ENCODE results near the gene FADS6.
A peak's percentile ranks its signal among the peaks of the same experiment; 100 is the strongest.

The FADS6 gene

DNA sequence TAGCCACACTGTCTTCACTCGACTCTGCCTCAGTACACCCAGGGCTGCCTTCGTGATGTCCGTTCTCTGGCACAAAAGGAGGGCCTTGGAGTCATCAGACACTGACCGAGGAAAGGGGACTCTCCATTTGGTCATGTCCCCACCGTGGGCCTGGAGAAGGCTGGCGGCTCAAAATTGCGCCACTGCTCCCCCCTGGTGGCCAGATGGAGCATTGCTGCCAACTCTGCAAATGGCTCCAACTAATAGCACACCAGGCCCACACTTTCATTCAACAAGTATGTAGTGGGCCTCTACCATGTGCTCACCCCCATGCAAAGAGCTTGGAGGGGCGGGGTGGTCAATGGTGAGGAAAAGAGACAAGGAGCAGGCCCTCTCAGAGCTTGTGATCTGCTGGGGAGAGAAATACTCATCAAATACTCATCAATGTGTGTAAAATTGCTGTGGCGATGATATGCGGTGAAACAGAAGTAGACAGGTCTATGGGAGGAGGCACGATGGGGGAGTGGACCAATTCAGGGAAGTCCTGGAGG, 28.5 kb downstream of the FADS6 start:
- peak; percentile 76 for DNase-seq

DNA sequence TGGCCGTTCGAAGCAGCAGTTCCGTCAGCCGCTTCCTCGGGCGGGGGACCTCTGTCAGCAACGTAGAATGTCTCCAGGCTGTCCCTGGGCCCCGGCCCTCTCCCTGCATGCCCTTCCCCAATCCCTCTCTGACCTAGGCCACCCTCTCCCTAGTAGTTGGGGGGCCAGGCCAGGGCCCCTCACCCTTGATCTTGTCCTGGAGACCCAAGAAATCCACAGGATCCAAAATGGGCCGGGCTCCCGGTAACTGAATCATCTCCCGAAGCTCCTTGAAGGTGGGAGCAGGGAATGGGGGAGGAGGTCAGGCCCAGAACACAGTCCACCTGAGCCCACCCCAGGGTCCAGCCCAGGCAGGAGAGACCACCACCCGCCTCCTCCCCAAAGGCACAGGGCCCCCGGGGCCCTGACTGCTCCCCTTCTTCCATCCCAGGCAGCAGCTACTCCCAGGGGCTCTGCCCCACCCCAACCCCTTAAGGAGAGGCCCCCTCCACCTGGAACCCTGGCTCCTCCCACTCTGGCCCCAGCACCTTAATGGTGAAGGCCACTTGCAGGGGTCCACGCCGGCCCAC, 29.1 kb downstream of the FADS6 start:
- no peak for DNase-seq

DNA sequence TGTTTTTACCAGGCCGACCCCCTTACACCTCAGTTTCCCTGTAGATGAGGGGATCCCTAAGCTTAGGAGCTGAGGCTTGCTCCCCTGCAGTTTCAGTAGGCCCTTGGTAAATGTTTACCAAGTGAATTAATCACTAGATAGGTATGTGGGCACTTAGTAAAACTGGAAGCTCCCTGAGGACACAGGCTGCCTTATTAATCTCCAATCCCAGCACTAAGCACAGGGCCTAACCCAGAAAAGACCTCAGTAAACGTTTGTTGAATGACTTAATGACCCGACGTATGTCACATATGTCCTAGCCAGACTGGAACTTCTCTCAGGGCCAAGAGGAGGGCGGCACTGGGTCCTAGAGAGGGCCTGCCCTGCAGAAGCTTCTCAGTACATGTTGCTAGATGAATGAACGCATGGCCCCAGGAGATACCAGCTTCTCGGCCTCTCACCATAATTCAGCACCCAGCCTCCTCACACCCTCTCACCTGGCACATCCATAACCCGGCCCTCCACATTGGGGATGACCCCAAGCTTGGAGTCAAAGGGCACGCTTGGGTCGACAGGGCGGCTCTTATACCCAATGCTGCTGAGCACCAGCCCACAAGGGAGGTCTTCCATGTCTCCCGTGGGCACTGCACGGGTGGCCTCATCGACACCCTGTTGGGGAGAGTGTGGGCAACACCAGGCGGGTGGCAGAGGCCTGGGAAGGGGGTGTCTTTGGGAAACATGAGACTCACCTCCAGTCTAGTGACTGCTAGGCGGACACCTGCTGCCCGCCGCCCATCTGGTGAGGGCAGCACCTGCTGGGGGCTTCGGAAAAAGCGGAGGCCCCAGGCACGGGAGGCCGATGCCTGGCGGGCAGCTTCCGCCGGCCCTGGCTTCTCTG, 29.8 kb downstream of the FADS6 start:
- no peak for DNase-seq

DNA sequence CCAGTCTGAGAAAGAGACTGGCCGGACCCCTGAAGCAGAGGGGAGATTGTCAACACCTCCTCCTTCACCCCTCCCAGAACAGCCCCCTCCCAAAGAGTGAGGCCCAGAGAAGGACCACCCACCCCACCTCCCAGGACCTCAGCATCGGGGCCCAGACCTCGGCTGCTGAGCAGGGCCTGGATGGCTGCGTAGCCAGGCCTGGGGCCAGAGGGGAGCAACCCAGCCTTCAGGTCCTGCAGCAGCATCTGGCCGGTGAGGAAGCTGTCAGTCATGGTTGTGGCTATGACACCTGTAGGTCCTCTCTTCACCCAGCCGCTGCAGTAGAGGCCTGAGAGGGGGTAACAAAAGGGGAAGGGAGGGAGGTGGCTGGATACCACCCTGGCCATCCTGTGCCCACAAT, 30.5 kb downstream of the FADS6 start:
- no peak for DNase-seq

DNA sequence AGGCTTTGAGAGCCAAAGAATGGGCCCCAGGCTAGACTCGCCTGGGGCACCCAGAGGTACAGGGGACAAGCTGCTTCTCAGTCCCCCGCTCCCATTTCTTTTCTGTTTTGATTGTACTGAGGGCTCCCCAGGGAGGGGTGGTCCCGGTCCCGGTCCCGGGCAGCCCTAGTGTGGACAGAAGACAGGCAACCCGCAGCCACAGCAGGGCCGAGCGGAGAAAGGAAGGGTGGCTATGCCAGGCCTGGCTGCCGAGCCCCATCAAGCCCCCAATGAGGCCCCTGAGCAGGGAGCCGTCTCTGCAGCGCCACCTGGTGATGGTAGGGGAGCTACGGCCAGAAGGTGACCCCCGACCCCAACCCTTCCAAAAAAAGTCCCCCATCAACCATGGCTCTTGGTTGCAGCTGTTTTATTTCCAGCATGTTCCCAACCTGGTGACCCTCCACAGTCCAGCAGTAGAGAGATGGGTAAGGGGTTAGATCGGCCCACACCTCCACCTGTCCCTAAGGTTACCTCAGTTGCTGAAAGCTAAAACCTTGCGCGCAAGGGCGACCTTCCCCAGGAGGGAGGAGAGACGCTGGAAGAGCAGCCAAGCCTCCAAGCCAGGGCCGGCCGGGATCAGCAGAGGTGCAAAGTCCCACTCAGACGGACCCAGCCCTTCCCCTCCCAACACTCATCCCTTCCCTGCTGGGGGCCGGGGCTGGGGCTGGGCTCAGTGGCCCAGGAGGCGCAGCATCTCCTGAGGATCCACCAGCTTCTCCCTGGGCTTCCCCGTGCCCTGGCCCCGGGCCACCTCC, 31.1 kb downstream of the FADS6 start:
- DNase-seq = peak; percentile 63

DNA sequence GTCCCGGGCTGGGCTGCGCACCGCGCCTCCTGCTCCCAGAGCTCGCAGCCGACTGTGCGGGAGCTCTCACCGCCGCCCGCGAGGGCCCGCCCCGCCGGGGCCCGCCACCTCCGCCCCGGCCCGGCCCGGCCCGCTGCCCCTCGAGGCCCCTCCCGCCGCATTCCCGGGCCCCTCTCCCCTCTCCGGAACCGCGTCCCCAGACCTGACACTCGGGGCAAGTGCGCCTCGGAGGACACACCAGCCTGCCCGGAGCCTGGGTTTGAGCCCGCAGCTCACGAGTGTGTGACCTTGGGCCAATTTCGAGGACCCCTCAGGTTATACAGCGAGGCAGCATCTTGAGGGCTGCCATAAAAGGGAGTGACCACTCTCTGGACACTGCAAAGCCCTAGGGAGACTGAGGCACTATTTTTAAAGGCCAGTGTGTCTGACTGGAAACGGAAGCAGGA, 31.7 kb downstream of the FADS6 start:
- no peak for DNase-seq

DNA sequence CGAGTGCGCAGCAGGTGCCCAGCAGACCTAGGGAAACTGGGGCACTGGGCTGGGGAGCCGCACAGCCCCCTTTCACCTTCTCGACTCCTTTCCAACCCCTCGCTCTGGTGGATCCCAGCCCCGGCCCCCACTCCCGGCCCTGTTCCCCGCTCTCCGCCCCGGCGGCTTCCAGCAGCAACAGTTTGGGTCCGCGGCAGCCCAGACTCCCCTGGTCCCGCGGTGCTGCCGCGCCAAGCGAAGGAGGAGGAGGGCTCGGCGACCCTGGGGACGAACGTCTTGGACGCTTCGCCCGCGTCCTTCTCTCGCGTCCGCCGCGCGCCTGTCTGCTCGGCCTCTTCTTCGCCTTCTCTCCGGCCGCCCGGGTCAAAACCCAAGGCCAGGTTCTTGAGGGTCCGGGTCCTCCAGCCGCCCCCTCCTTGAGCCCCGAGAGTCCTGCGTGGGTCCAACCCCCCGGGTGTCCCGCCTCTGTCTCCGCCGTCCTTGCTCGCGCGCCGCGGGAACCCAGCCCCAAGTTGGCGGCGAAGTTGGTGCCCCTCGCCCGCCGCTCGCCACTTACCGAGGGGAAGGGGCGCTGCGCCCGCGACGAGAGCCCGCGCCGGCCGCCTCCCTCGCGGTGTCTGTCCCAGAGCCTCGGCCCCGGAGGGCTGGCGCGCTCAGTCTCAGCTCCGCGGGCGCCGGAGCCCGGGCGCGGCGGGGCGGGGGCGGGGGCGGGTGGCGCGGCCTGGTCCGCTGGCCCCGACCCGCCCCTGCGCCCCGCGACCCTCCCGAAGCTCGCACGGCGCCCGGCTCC, 32.4 kb downstream of the FADS6 start:
- no peak for DNase-seq

DNA sequence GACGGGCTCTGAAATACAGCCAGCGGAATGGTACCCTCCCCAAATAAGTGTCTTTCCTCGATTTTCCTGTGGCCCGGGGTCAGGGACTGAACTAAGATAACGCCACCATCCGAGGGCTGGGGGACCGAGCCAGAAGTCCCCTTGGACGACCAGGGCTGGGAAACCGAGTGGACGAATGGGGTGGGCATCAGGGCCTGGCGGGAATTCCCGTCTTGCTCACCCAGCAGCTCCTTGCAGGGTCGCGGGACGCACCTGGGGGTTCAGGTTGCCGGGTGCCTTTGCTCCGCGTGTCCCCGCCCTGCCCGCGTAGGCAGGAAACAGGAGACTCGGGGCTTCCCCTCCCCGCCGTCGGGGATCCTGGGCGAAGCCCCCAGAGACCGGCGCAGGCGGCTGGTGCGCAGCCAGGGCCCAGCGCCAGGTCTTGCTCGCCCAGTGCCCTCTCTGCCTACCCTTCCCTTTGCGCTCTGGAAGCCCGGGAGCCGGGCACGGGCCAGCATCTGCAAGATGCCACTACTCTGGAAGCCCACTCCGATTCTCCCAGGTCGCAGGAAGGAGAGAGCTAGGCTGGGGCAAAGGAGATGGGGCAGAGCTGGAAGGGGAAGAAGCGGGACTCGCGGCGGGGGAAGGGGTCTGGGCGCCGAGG, 33.1 kb downstream of the FADS6 start:
- no peak for DNase-seq

DNA sequence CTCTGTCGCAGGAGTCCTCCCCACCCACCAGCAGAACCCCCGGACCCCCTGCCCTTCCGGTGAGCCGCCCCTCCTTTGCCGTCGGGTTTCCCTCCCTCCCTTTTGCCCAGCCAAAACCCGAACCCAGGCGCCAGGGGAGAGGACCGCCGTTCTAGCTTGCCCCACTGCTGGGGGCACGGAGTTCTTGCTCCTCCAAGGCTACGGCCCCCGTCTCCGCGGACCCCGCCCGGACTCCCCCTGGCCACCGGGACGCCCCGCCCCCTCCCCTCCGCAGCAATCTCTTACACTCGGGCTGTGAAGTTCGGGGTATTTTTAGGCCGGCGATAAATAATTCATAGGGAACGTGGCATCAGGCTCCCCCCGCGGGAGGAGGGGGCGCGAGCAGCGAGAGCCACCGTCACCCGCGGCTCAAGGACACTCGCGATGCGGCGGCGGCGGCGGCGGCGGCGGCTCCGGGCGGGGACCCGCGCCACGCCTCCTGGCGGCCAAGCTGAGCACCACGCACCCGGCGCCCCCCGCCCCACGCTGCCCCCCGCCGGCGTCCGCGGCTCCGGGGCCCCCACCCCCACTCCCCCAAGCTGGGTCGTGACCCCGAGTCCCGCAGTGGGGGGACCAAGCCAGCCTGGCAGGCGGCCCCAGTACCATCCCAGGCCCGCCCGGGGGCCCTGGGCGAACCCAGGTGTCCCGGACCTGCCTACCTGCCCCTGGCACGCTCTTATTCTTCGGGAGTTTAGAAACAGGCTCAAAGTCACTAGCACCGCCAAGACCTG, 33.8 kb downstream of the FADS6 start, which contains the start of gene GRIN2C:
Gene GRIN2C, minus strand, starts transcription at position 427 of the 770 bp plus-strand sequence. CDS start 4,793 bp downstream, outside the sequence.
- no peak for DNase-seq

DNA sequence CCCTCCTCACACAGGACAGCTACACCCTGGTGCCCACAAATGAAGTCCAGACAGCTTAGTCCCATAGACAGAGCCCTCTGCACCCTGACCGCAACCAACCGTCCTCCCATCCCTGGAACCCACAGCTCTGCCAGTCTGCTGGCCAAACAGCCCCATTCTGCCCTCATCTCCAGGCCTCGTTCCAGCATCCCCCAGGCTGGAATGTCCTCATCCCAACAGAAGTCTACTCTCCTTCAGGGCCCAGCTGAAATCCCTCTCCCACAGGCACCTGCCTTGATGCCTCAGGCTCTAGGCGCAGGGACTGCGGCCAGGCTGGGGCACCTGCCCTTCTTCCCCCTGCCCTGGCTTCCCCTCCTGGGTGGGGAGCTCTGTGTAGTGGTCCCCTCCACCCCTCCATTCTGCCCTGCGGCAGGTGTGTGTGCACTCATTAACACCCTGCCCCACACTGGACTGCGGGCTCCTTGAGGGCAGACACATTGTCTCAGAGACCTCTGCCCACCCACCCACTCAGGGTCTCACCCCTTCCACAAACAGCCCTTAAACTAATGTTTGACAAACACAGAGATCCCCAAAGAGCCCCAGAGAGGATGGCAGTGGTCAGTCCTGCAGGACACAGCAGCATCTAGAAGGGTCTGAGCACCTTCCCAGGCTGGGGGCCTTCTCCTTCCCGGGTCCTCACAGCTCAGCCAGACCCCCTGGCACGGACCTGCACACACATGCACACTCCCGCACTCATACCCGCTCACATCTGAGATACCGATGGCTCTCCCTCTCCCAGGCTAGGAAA, 34.6 kb downstream of the FADS6 start:
- DNase-seq = no peak

DNA sequence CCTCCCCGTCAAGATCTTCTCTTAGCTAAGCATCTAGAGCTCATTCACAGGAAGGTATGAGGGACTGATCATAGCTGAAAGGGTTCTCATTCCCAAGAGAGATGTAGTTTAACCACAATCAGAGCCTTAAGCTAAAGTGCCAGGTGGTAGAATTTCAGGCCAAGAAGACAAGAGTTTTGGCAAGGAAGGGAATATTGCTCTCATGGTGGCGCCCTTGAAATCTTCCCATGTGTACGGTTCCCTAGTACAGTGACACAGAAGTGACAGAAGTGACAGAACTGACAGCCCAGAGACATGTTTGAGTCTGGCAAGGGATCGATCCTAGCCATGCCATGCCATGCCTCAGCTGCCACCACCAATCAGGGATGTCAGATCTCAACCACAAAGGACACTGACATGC, 36.2 kb downstream of the FADS6 start:
- DNase-seq = no peak

DNA sequence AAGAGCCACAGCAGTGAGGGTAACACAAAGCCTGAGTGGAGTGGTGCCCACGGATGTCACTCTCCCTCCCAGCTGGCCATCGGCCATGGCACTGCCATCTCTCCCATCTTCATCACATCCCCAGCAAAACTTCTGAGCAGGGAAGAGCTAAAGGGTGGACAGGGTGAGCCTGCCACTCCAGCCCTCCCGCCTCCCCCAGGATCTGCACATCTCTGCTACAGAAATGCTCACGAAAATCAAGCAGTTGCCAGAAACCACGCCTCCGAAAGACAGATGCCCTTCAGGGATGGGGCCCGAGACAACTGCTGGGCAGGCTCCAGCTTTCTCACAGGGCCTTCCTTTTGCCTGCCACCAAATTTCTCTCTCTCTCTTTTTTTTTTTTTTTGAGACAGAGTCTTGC, 37.3 kb downstream of the FADS6 start:
- no peak for DNase-seq

DNA sequence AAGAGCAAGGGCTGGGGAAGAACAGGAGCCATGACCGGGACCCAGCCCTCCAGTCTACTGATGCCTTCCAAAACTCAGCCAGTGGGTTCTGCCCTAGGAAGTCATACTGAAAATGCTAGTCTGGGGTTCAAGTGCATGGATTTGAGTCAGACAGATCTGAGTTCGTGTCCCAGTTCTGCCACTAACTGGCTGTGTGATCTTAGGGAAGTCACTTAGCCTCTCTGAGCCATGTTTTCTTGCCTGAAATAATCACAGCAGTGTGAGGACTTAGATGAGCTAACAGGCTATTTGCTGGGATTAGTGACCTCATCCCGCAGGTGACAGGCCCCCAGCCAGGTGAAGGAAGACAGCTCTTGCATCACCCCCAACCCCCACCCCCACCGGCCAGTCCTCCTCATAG, 38.1 kb downstream of the FADS6 start:
- no peak for DNase-seq

DNA sequence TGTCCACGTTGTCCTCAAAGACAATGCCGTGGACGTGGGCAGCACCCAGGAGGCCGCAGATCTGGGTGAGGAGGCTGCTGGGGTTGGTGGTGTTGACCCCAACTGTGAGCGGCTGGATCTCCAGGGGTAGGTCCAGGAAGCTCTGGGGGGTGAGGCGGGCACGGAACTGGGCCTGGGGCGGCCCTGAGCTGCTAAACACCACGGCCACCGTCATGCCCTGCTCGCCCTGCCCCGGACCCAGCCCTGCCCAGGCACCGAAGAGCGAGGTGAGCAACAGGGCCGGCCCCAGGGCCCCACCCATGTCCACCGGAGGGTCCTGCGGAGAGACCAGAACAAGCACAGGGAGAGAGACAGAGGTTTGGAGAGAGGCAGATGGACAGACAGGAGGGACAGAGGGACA, 38.6 kb downstream of the FADS6 start:
- DNase-seq = no peak

DNA sequence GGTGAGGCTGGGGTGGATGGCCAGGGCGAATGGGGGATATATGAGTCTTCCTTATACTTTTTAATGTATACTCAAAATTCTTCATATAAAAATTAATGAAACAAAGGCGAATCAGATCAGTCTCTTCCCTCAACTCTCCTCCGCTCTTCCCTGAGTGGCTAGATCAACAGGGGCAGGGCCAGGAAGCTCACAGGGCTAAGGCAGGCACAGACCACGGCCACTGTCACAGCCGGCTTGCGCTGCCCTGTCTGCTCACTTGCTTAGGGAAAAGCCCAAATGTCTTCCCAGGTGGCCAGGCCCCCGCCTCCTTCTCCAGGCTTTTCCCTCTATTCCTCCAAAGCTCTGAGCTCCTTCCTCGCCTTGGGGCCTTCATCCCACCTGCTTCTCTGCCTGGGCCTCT, 39.8 kb downstream of the FADS6 start:
- DNase-seq = no peak

DNA sequence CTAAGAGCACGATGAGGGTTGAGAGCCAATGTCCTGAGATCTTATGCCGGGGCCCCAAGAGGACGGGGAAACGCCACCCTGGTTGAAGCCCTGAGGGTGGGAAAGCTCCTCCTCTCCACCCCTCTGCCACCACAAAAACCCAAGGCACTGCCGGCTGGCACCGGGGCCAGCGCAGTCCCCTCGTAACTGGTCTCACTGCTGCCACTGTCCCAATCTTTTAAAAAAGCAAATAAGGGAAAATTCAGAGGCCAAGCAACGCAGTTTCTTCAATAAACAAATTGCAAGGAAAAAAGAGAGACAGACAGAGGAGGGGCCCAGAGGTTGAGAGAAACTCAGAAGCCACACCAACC, 40.4 kb downstream of the FADS6 start:
- no peak for DNase-seq

DNA sequence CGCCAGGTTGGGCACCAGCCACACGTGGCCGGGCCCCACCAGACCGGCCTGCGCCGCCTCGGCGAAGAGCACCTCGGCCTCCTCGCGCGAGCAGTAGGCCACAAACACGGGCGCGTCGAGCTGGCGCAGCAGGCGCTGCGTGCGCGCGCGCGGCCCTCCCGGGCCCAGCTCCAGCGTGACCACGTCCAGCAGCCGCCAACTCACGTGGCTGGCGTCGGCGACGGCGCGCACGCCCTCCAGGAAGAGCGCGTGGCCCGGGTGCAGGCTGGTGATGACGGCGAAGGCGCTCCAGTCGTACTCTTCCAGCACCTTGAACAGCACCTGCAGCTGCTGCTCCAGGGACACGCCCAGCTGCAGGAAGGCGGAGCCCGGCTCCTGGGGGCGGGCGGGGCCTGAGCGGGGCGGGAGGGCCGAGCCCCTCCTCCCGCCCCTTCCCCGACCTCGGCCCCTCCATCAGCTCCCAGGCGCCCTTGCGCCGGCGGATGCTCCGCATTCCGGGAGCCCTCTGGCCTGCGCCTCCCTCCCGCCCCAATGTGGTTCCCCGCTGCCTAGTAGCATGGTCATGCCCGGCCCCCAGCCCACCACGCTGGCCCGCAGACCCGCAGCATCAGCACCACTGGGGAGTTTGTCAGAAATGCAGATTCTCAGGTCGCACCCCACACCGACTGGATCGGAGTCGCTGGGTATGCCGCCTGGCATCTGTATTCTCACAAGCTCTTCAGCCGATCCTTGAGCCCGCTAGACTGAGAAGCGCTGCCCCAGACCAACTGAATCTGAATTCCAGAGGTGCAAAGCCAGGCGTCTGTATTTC, 41.0 kb downstream of the FADS6 start:
- peak; percentile 71 for DNase-seq

DNA sequence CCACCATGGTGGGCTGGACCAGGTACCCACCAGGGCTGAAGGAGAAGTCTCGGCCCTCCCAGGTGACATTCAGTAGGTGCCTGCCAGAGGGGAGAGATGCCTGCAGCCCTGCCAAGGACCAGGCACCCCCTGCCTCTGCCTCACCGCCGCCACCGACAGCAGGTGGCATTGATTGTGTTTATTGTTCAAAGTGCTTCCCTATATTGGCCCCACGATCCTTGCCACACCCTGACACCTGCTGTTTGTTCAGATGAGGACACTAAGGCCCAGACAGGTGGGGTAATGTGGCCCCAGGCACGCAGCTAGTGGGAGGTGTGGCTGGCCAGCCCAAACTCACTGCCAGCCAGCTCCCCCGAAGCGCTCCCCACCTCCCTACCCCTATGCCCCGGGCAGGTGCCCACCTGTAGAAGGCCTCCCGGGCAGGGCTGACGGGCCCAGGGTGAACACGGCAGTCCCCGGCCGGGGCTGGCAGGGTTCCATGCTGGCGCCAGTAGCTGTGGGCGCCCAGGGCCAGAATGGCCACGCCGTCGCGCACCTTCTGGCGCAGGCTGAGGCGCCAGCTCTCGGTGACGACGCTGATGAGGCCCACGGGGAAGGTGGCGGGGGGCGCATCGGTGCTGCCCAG, 41.7 kb downstream of the FADS6 start:
- no peak for DNase-seq

DNA sequence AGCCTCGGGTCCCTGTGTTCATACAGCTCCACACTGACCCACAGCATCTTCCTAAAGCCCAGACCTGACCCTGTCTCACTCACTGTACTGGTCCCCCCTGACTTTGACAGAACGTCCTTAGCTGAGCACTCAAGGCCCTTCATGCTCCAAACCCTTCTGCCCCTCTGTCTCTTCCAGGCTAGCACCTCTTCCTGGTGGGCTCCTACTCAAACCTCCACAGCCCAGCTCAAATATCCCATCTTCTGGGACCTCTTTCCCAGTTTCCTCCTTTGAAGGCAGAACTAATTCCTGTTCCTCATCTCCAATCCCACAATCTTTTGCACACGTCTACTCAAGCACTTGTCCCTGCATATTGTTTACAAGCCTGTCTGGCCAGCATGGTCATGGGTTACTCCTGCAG, 42.5 kb downstream of the FADS6 start:
- no peak for DNase-seq

All from activated CD4-positive, alpha-beta T cell treated with anti-CD3 and anti-CD28 coated beads, Interleukin-10, Interleukin-2, amounts not matched to agents 100 ng/mL and 50 ng/mL, durations not matched to agents 16 hours and 8 hours (primary cell).